A549 (cell line): ENCODE results near the gene FRMD4A.

ENCODE experiments used
- CTCF ChIP-seq: fragments of >200 bp; sonication (Bioruptor Twin); formaldehyde crosslinking; IDR thresholded peaks from 3 replicates; pipeline ENCODE4 v1.5.1; 2016
- POLR2A ChIP-seq: IDR thresholded peaks from 2 replicates; pipeline ENCODE4 v1.6.1; 2012; ENCODE audit warnings: mild to moderate bottlenecking, low read length
- RAD21 ChIP-seq, 2 experiments: fragments of >200 bp in 1 of 2; sonication (Bioruptor Twin) in 1 of 2; formaldehyde crosslinking in 1 of 2; IDR thresholded peaks in 1 of 2; conservative IDR thresholded peaks in 1 of 2; 2 replicates in 1 of 2; 3 replicates in 1 of 2; pipeline ENCODE4 v1.6.1; 2012 to 2018; ENCODE audit warnings: inconsistent platforms in 1 of 2
- TF ChIP-seq, protein P1 (sequence below): IDR thresholded peaks from 2 replicates; pipeline ENCODE4 v1.6.1; 2012
- TF ChIP-seq, protein P2 (sequence below): fragments of 200-600 bp; sonication (generic); IDR thresholded peaks from 2 replicates; pipeline ENCODE4 v1.6.1; 2016; ENCODE audit warnings: antibody characterized with exemption, mild to moderate bottlenecking, moderate library complexity

DNA sequence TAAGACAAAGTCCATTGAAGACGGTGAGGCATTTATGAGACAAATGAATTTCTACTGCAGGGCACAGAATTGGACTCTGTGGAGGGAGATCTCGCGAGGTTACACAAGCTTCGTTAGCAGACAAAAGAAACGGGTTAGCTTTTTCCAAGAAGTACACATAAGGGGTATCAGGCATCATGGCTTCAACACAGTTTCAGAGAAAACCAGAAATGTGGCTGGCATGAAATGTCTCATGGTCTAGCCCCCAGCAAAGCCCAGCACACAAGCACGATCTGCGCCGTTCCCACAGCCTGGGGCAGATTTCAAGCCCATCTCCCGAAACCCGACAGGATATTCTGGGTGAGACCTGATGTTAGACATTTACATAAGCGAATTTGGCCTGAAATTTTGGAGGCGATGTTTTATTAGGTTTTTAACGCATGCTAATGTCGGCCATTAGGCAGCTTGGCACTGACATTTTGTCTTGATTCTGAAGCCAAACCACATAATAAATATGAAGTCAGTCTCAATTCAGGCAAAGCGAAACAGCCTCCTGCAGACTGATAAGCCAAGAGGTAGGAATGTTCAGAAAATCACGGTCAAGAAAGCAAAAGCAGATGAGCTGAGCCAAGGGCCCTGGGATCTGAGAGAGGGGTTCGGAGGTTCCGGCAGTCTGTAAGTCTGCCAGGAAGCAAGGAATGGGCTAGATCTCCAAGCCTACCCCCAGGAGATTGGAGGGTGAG is 503.5 kb downstream of the FRMD4A start:
- TF ChIP-seq CTCF (no peak), POLR2A (no peak), RAD21 (conservative IDR thresholded peaks at IDR 0.05 in 1 of 2, IDR thresholded peaks at IDR 0.05 in 1 of 2) (no peak)
- TF ChIP-seq, protein P1, sequence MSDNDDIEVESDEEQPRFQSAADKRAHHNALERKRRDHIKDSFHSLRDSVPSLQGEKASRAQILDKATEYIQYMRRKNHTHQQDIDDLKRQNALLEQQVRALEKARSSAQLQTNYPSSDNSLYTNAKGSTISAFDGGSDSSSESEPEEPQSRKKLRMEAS = no peak
- TF ChIP-seq, protein P2, sequence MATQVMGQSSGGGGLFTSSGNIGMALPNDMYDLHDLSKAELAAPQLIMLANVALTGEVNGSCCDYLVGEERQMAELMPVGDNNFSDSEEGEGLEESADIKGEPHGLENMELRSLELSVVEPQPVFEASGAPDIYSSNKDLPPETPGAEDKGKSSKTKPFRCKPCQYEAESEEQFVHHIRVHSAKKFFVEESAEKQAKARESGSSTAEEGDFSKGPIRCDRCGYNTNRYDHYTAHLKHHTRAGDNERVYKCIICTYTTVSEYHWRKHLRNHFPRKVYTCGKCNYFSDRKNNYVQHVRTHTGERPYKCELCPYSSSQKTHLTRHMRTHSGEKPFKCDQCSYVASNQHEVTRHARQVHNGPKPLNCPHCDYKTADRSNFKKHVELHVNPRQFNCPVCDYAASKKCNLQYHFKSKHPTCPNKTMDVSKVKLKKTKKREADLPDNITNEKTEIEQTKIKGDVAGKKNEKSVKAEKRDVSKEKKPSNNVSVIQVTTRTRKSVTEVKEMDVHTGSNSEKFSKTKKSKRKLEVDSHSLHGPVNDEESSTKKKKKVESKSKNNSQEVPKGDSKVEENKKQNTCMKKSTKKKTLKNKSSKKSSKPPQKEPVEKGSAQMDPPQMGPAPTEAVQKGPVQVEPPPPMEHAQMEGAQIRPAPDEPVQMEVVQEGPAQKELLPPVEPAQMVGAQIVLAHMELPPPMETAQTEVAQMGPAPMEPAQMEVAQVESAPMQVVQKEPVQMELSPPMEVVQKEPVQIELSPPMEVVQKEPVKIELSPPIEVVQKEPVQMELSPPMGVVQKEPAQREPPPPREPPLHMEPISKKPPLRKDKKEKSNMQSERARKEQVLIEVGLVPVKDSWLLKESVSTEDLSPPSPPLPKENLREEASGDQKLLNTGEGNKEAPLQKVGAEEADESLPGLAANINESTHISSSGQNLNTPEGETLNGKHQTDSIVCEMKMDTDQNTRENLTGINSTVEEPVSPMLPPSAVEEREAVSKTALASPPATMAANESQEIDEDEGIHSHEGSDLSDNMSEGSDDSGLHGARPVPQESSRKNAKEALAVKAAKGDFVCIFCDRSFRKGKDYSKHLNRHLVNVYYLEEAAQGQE = no peak
